HepG2 (cell line): ENCODE results near the gene PRR22. TPM values are rescaled to one million over a fixed set of nuclear protein-coding genes. Genes with fewer than 3 reads are reported as not detected.

ENCODE experiments used
- AFF4 ChIP-seq: sonication (generic); formaldehyde crosslinking; IDR thresholded peaks from 2 replicates; pipeline ENCODE4 v1.4.0; 2020; ENCODE audit warnings: missing genetic modification reagents
- ATF6 ChIP-seq: sonication (generic); formaldehyde crosslinking; conservative IDR thresholded peaks from 2 replicates; pipeline ENCODE4 v1.4.0; 2020; ENCODE audit warnings: missing genetic modification reagents
- CEBPG ChIP-seq: IDR thresholded peaks from 2 replicates; pipeline ENCODE4 v1.6.1; 2016
- FLYWCH1 ChIP-seq: sonication (generic); formaldehyde crosslinking; IDR thresholded peaks from 2 replicates; pipeline ENCODE4 v1.8.1; 2023; ENCODE audit warnings: mild to moderate bottlenecking, missing genetic modification reagents
- JDP2 ChIP-seq: sonication (generic); formaldehyde crosslinking; IDR thresholded peaks from 2 replicates; pipeline ENCODE4 v1.8.1; 2022; ENCODE audit warnings: missing genetic modification reagents, borderline replicate concordance
- KMT2A ChIP-seq: sonication (generic); formaldehyde crosslinking; IDR thresholded peaks from 2 replicates; pipeline ENCODE4 v1.4.0; 2020; ENCODE audit warnings: missing genetic modification reagents
- MLLT10 ChIP-seq: sonication (generic); formaldehyde crosslinking; IDR thresholded peaks from 2 replicates; pipeline ENCODE4 v1.4.0; 2020; ENCODE audit warnings: missing genetic modification reagents
- REL ChIP-seq: sonication (generic); formaldehyde crosslinking; conservative IDR thresholded peaks from 2 replicates; pipeline ENCODE4 v1.8.0; 2022; ENCODE audit warnings: mild to moderate bottlenecking, missing genetic modification reagents, moderate library complexity
- SMARCC2 ChIP-seq: fragments of 450-650 bp; IDR thresholded peaks from 2 replicates; pipeline ENCODE4 v1.6.1; 2017; ENCODE audit warnings: antibody characterized with exemption, mild to moderate bottlenecking
- U2AF1 ChIP-seq: fragments of 200-400 bp; formaldehyde crosslinking; optimal IDR thresholded peaks from 2 replicates; pipeline ENCODE3; 2017; ENCODE audit warnings: mild to moderate bottlenecking, low read depth, low read length
- YEATS2 ChIP-seq: sonication (generic); formaldehyde crosslinking; IDR thresholded peaks from 2 replicates; pipeline ENCODE4 v1.4.0; 2020; ENCODE audit warnings: missing genetic modification reagents, borderline replicate concordance
- ZBTB4 ChIP-seq: sonication (generic); formaldehyde crosslinking; IDR thresholded peaks from 2 replicates; pipeline ENCODE4 v1.4.0; 2020; ENCODE audit warnings: missing genetic modification reagents, mild to moderate bottlenecking, borderline replicate concordance
- ZBTB44 ChIP-seq: sonication (generic); formaldehyde crosslinking; IDR thresholded peaks from 2 replicates; pipeline ENCODE4 v1.4.0; 2020; ENCODE audit warnings: missing genetic modification reagents
- ZNF263 ChIP-seq: sonication (generic); formaldehyde crosslinking; IDR thresholded peaks from 2 replicates; pipeline ENCODE4 v1.4.0; 2020; ENCODE audit warnings: missing genetic modification reagents
- ZNF44 ChIP-seq: sonication (generic); formaldehyde crosslinking; IDR thresholded peaks from 2 replicates; pipeline ENCODE4 v1.5.1; 2020; ENCODE audit warnings: mild to moderate bottlenecking, missing genetic modification reagents
- ZNF775 ChIP-seq: sonication (generic); formaldehyde crosslinking; IDR thresholded peaks from 2 replicates; pipeline ENCODE4 v1.4.0; 2020; ENCODE audit warnings: missing genetic modification reagents, mild to moderate bottlenecking, moderate library complexity, borderline replicate concordance
- ZNF788 ChIP-seq: sonication (generic); formaldehyde crosslinking; IDR thresholded peaks from 2 replicates; pipeline ENCODE4 v1.5.0; 2020; ENCODE audit warnings: mild to moderate bottlenecking, missing genetic modification reagents, borderline replicate concordance
- ZNF850 ChIP-seq: sonication (generic); formaldehyde crosslinking; conservative IDR thresholded peaks from 2 replicates; pipeline ENCODE4 v1.9.0; 2021; ENCODE audit warnings: mild to moderate bottlenecking, missing genetic modification reagents
- polyA plus RNA-seq, 8 experiments: library from polyadenylated mRNA; depleted of rRNA in 3 of 8; stranded (reverse) in 7 of 8; unstranded in 1 of 8; fragments of >200 nt; fragmentation: Illumina TruSeq in 4 of 8; extraction: Trizol in 4 of 8; gene quantifications; 2 replicates each; pipeline versions ENCODE4 v1.2.1 to v1.2.3, GENCODE V29; 2011 to 2016; ENCODE audit warnings: low read depth in 4 of 8, missing spikeins in 1 of 8, mixed read lengths in 1 of 8; ENCODE audit not compliant: insufficient read depth in 1 of 8
- total RNA-seq, 5 experiments: library from RNA; depleted of rRNA; stranded (reverse); fragments of >200 nt; fragmentation: Illumina TruSeq; extraction: Trizol; gene quantifications; 2 replicates each; pipeline ENCODE4 v1.2.3, GENCODE V29; 2016; ENCODE audit warnings: low read depth in 1 of 5

The PRR22 gene
- total and polyA plus RNA-seq, 2 of the 13 experiments (the other 11 are each of a cell fraction or from before 2014, with no cell fraction given) = 0.84 to 2.3 TPM

GRCh38 chr19:5827891-5828660 is 43.5 kb upstream of the PRR22 start (continued):
- TF ChIP-seq KMT2A (peak; percentile 65; the same call in 1 of the 2 replicates), REL (peak; percentile 83; the same call in 1 of the 2 replicates), YEATS2 (CRISPR knock-in tag) (peak; percentile 93), CEBPG (CRISPR knock-in tag) (peak; percentile 75), AFF4 (CRISPR knock-in tag) (peak; percentile 62; the same call in 1 of the 2 replicates), ZBTB44 (CRISPR knock-in tag) (peak; percentile 73; the same call in 1 of the 2 replicates), ZNF788 (CRISPR knock-in tag) (peak; percentile 54; the same call in 1 of the 2 replicates), U2AF1 (no peak), JDP2 (CRISPR knock-in tag) (no peak), ATF6 (CRISPR knock-in tag) (no peak), ZNF850 (CRISPR knock-in tag) (no peak), SMARCC2 (no peak), FLYWCH1 (CRISPR knock-in tag) (0 out of 2 replicates have a peak, but pooled peaks have one; percentile 66), ZNF263 (peak; percentile 8; the same call in 1 of the 2 replicates), ZBTB4 (CRISPR knock-in tag) (peak; percentile 88; the same call in 1 of the 2 replicates), MLLT10 (no peak), ZNF775 (CRISPR knock-in tag) (no peak), ZNF44 (CRISPR knock-in tag) (peak; percentile 90; the same call in 1 of the 2 replicates)
